Thyroid gland (tissue), 4 donors: Measurements from ENCODE around the gene GLIS1. TPM values are rescaled to one million over a fixed set of nuclear protein-coding genes. Genes with fewer than 3 reads are reported as not detected.

Source experiments
- DNase-seq, 2 donors: peaks; one replicate each; pipeline ENCODE4 v3.0.0-alpha.2; 2019
- H3K27ac ChIP-seq, 3 donors: fragments of 200-600 bp; sonication (generic); 1 replicate in 2 of 3; 2 replicates in 1 of 3; pipeline ENCODE4 v1.5.1; 2016 to 2019; ENCODE audit warnings: mild to moderate bottlenecking in 1 of 3, moderate library complexity in 1 of 3
- H3K27me3 ChIP-seq: fragments of 200-600 bp; sonication (generic); one replicate; pipeline ENCODE4 v1.5.1; 2019
- H3K36me3 ChIP-seq, 2 donors: fragments of 200-600 bp; sonication (generic); one replicate each; pipeline ENCODE4 v1.5.1; 2016 to 2019
- H3K4me1 ChIP-seq, 2 donors: fragments of 200-600 bp; sonication (generic); one replicate each; pipeline ENCODE4 v1.5.1; 2017 to 2019
- H3K4me3 ChIP-seq, 3 donors: fragments of 200-600 bp; sonication (generic); replicated peaks in 1 of 3; 1 replicate in 2 of 3; 2 replicates in 1 of 3; pipeline ENCODE4 v1.5.1; 2016; ENCODE audit warnings: mild to moderate bottlenecking in 1 of 3
- H3K9me3 ChIP-seq: fragments of 200-600 bp; sonication (generic); one replicate; pipeline ENCODE4 v1.5.1; 2017
- CTCF ChIP-seq, 6 experiments: fragments of 200-600 bp in 3 of 6; fragments of 450-650 bp in 3 of 6; sonication (generic) in 3 of 6; IDR thresholded peaks; one replicate each; pipeline ENCODE4 v1.5.1; 2016 to 2019; ENCODE audit warnings: antibody characterized with exemption in 6 of 6, mild to moderate bottlenecking in 2 of 6, inconsistent platforms in 1 of 6, moderate library complexity in 1 of 6
- POLR2A ChIP-seq, 2 donors: fragments of 450-650 bp; IDR thresholded peaks; one replicate each; pipeline ENCODE4 v1.6.1; 2017; ENCODE audit warnings: antibody characterized with exemption in 2 of 2, mild to moderate bottlenecking in 2 of 2, moderate library complexity in 1 of 2
- WGBS, 2 donors: methylation state at CpG; one replicate each; pipeline ENCODE4 v1.1.5; 2017; 5-methylcytosine and 5-hydroxymethylcytosine counted together
- intact Hi-C: fragments of 100-400 bp; cut with DNase I; formaldehyde crosslinking; loops from one replicate; pipeline ENCODE4 v1.15.1; 2023
- total RNA-seq, 4 donors: library from RNA; depleted of rRNA; stranded (reverse); fragments of >200 nt; gene quantifications; one replicate each; pipeline ENCODE4 v1.2.3, GENCODE V29; 2016

GLIS1 gene
- total RNA-seq, 4 donors from 2014 or later: 0.29 TPM; not detected in 3

DNA sequence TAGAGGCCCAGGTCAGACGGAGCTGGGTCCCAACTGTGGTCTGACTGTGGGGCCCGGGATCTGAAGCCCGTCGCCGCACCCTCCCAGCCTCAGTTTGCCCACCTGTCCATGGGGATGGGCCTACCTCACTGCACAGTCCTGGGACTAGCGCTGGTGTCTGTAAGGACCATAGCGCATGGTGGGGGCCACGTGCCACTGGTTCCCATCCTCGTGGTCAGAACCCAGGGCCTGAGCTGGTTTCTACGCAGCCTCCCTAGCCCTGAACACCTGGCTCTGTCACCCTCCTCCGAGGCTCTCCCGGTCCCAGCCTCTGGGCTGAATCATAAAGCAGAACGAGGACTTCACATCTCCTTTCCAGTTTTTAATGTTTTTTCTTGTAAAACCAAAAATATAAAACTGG lies 233.1 kb downstream of the GLIS1 start:
- Histone ChIP-seq H3K4me1 (peaks cover 8 to 15% of the 10 kb centered on the region in 2 donors), H3K27ac (no peak overlapping the region), H3K4me3 (no peak overlapping the region), H3K9me3 (no peaks in the 10 kb centered on the region), H3K27me3 (no peaks in the 10 kb centered on the region), H3K36me3 (no peaks in the 10 kb centered on the region)
- TF ChIP-seq CTCF (IDR thresholded peaks at IDR 0.05) (no peak), POLR2A (IDR thresholded peaks at IDR 0.05) (no peak)
- intact Hi-C loops: no loop called here
- DNase-seq: no peak
- 90 to 92% methylated on average over 11 to 13 of the region's 13 CpGs for WGBS, 2 donors

- Histone ChIP-seq H3K4me3 (no peak overlapping the region), H3K9me3 (no peaks in the 10 kb centered on the region), H3K36me3 (no peaks in the 10 kb centered on the region), H3K4me1 (peaks cover 8 to 15% of the 10 kb centered on the region in 2 donors), H3K27me3 (no peaks in the 10 kb centered on the region), H3K27ac (no peak overlapping the region)
- intact Hi-C loops: no loop called here
- no peak for TF ChIP-seq CTCF (IDR thresholded peaks at IDR 0.05)
- TF ChIP-seq POLR2A (IDR thresholded peaks at IDR 0.05): no peak
- WGBS, 2 donors: 72 to 73% methylated on average over 7 to 9 of the region's 9 CpGs
- peak; percentile 42 to 57 for DNase-seq
Observed at GRCh38 chr1:53505401-53505800, 233.6 kb downstream of the GLIS1 start.

DNA sequence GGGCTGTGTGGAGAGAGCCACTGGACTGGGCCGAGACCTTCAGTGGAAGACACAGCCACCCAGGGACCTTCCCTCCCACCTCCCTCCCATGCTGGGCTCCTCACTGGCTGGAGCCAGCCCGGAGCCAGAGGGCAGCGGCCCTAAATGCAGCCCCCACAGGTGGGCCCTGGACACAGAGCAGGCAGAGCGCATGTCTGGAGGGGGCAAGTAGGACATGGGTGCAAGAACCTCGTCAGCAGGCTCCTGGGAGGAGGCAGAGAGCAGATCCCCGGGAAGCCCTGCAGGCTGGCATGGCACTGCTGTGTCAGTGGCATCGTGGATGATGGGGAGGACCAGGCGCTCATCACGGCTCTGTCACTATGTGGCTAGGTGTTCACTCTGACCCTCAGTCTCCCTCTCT lies 234.1 kb downstream of the GLIS1 start:
- Histone ChIP-seq H3K27me3 (no peaks in the 10 kb centered on the region), H3K4me3 (no peak overlapping the region), H3K4me1 (peaks cover 8 to 10% of the 10 kb centered on the region in 2 donors), H3K36me3 (no peaks in the 10 kb centered on the region), H3K9me3 (no peaks in the 10 kb centered on the region), H3K27ac (no peak overlapping the region)
- DNase-seq: no peak
- 87 to 88% methylated on average over 7 to 8 of the region's 9 CpGs for WGBS, 2 donors
- TF ChIP-seq CTCF (IDR thresholded peaks at IDR 0.05) (no peak), POLR2A (IDR thresholded peaks at IDR 0.05) (no peak)
- intact Hi-C loops: no loop called here

GRCh38 chr1:53503433-53504217 lies 235.3 kb downstream of the GLIS1 start:
- DNase-seq: no peak
- Histone ChIP-seq H3K4me3 (no peak overlapping the region), H3K27ac (no peak overlapping the region), H3K9me3 (no peaks in the 10 kb centered on the region), H3K4me1 (peaks cover 0 to 5% of the 10 kb centered on the region in 2 donors), H3K27me3 (no peaks in the 10 kb centered on the region), H3K36me3 (no peaks in the 10 kb centered on the region)
- 76 to 81% methylated on average over 11 to 22 of the region's 27 CpGs for WGBS, 2 donors
- intact Hi-C loops: no loop called here
- no peak for TF ChIP-seq POLR2A (IDR thresholded peaks at IDR 0.05)
- no peak for TF ChIP-seq CTCF (IDR thresholded peaks at IDR 0.05)

GRCh38 chr1:53502641-53503432 lies 236.1 kb downstream of the GLIS1 start:
- TF ChIP-seq POLR2A (IDR thresholded peaks at IDR 0.05): no peak
- no peak for TF ChIP-seq CTCF (IDR thresholded peaks at IDR 0.05)
- H3K36me3 ChIP-seq: no peaks in the 10 kb centered on the region
- H3K4me3 ChIP-seq: no peak overlapping the region
- DNase-seq: peak in 1 of 2 donors; percentile 23
- H3K9me3 ChIP-seq: no peaks in the 10 kb centered on the region
- H3K4me1 ChIP-seq: peaks cover 0 to 5% of the 10 kb centered on the region in 2 donors
- WGBS, 2 donors: 62 to 69% methylated on average over 6 to 7 of the region's 7 CpGs
- H3K27me3 ChIP-seq: no peaks in the 10 kb centered on the region
- H3K27ac ChIP-seq: no peak overlapping the region
- intact Hi-C loops: no loop called here
